Measurements from ENCODE around the gene RANBP10. TPM values are rescaled to one million over a fixed set of nuclear protein-coding genes. Genes with fewer than 3 reads are reported as not detected.

The RANBP10 gene
- total and polyA plus RNA-seq, 2 of the 13 experiments (the other 11 are each of a cell fraction or from before 2014, with no cell fraction given), result 9.2 to 22.7 TPM

- TF ChIP-seq HNRNPUL1 (IDR thresholded peaks at IDR 0.05; ENCODE audit: low read depth, low read length), result no peak
- peak; percentile 31; the same call in 1 of the 2 replicates for TF ChIP-seq ZNF264 (CRISPR knock-in tag; IDR thresholded peaks at IDR 0.05)
- no peak for TF ChIP-seq AKAP8 (CRISPR knock-in tag; IDR thresholded peaks at IDR 0.05)
- no peak for TF ChIP-seq ZSCAN22 (CRISPR knock-in tag; IDR thresholded peaks at IDR 0.05)
- no peak for TF ChIP-seq SNAPC2 (CRISPR knock-in tag; IDR thresholded peaks at IDR 0.05)
- TF ChIP-seq ZNF543 (CRISPR knock-in tag; IDR thresholded peaks at IDR 0.05), result no peak
- peak; percentile 77 for TF ChIP-seq CREB1 (IDR thresholded peaks at IDR 0.05)
- peak; percentile 91 for TF ChIP-seq CREB1 (CRISPR knock-in tag; IDR thresholded peaks at IDR 0.05)
- TF ChIP-seq ZSCAN21 (CRISPR knock-in tag; IDR thresholded peaks at IDR 0.05; ENCODE audit: borderline replicate concordance), result peak; percentile 52; the same call in 1 of the 2 replicates
- TF ChIP-seq ZNF564 (CRISPR knock-in tag; IDR thresholded peaks at IDR 0.05), result peak; percentile 23; the same call in 1 of the 2 replicates
- no peak for TF ChIP-seq SP140L (CRISPR knock-in tag; IDR thresholded peaks at IDR 0.05; ENCODE audit: borderline replicate concordance)
- TF ChIP-seq HMGXB3 (CRISPR knock-in tag; IDR thresholded peaks at IDR 0.05; ENCODE audit: borderline replicate concordance), result peak; percentile 52; the same call in 1 of the 2 replicates
- TF ChIP-seq HOXA5 (CRISPR knock-in tag; IDR thresholded peaks at IDR 0.05), result peak; percentile 48; the same call in 1 of the 2 replicates
- TF ChIP-seq ZNF414 (CRISPR knock-in tag; IDR thresholded peaks at IDR 0.05), result peak; percentile 68; the same call in 1 of the 2 replicates
- no peak for TF ChIP-seq ZNF800 (CRISPR knock-in tag; IDR thresholded peaks at IDR 0.05)
- TF ChIP-seq HMGXB4 (CRISPR knock-in tag; IDR thresholded peaks at IDR 0.05; ENCODE audit: borderline replicate concordance in 1 of 2, low read depth in 1 of 2), result peak; percentile 56 to 66
- TF ChIP-seq PHF20 (CRISPR knock-in tag; IDR thresholded peaks at IDR 0.05), result peak; percentile 74
- TF ChIP-seq SIX4 (CRISPR knock-in tag; IDR thresholded peaks at IDR 0.05), result peak; percentile 36; the same call in 1 of the 2 replicates
- TF ChIP-seq NFE2L1 (CRISPR knock-in tag; IDR thresholded peaks at IDR 0.05; ENCODE audit: borderline replicate concordance), result no peak; the same call in 1 of the 2 replicates
- TF ChIP-seq YY1 (IDR thresholded peaks at IDR 0.05; ENCODE audit: insufficient read depth, insufficient replicate concordance, low read depth, low read length), result peak; percentile 97
- TF ChIP-seq SMAD3 (CRISPR knock-in tag; IDR thresholded peaks at IDR 0.05), result peak; percentile 55; the same call in 1 of the 2 replicates
Measured at GRCh38 chr16:67806428-67807147, at the start of gene RANBP10, which contains the start of gene TSNAXIP1 (continued).

Measured in HepG2 (cell line).